Stromal cell of bone marrow (primary cell): ENCODE results near the gene PLCB3.
A peak's percentile ranks its signal among the peaks of the same experiment; 100 is the strongest.

Experiments used
- DNase-seq: peaks from one replicate; pipeline ENCODE4 v3.0.0-alpha.2; 2012; ENCODE audit warnings: low read depth

Gene PLCB3

DNA sequence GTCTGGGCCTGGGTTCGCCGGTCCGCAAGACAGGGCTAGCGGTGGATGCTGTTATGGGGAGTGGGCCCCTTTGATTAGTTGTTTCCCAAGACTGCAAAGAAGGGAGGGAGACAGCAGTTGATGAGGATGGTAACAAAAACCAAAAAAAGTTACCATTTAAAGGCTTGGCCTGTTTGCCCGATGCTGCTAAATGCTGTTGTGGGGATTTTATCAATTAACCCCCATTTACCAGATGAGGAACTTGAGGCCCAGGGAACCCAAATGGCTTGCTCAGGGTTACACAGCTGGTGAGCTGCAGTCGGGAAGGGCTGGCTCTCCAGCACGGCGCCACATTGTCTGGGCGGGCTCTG, 28.7 kb upstream of the PLCB3 start:
- no peak for DNase-seq

DNA sequence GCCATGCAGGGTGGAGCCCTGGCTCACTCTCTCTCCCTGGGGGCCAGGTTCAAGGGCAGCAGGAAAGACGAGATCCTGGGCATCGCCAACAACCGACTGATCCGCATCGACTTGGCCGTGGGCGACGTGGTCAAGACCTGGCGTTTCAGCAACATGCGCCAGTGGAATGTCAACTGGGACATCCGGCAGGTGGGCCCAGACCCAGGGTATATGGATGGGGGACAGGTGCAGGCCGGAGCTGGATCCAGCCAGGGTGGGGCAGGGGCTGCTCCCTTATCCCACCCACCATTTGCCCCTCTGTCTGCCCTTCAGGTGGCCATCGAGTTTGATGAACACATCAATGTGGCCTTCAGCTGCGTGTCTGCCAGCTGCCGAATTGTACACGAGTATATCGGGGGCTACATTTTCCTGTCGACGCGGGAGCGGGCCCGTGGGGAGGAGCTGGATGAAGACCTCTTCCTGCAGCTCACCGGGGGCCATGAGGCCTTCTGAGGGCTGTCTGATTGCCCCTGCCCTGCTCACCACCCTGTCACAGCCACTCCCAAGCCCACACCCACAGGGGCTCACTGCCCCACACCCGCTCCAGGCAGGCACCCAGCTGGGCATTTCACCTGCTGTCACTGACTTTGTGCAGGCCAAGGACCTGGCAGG, 28.2 kb upstream of the PLCB3 start:
- no peak for DNase-seq

DNA sequence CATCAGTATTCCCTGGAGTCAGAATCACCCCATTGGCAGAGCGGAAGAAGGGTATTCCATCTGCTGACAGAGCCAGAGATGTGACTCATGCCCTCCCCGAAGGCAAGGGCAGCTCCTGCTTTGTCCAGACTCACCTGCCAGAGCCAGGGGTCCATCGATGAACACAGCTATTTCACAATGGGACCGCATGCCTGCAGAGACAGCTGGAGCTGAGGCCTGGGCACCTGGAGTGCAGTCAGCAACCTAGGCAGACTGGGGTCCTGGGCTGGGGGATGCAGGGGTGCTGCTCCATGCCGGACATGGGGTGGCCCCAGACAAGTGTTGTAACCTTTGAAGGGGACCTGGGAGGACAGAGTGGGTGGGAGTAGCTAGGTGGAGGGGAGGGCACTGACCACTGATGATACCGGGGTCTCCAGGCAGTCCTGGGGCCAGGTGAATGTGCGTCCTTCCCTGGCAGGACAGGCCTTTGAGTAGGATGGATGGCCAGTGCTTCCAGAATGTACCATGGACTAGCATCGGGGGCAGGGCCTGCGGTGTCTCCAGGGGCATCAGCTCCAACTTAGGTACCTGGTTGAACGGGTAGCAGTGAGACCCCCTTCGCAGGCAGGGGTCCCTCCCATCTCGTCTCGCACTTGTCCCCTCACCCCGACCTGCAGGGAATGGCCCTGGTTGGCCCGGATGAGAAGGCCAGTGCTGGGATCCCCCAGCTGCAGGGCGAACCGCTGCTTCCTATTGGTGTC, 27.0 kb upstream of the PLCB3 start:
- no peak for DNase-seq

DNA sequence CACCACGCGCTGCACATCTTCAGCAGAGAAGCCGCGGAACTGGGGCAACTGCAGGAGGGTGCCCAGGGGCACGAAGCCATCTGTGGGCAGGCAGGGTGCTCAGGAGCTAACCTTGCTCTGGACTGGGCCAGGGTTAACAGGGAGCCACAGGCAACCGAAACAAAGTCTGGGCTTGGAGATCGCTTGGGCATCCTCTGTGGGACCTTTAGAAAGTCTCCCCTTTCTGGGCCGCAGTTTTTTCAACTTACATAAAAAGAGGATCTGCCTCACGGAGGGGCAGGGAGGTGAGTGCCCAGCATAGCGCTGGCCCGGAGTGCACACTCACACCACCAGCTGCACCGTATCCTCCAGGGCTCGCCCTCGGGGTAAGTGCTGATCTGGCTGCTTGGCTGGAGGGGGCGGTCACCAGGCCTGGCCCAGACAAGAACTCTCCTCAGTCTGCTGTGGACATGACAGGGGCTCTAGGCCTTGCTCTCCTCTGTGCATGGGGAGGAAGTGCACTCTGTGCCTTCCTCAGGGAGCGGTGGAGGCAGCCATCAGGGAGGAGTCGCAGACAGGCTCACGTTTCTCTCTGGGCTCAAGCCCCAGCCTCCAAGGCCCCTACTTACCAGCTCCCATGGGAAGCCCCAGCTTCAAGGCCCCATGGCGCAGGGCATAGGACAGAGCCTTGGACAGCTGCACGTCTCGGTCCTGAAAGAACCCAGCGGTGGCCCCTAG, 26.3 kb upstream of the PLCB3 start:
- no peak for DNase-seq

DNA sequence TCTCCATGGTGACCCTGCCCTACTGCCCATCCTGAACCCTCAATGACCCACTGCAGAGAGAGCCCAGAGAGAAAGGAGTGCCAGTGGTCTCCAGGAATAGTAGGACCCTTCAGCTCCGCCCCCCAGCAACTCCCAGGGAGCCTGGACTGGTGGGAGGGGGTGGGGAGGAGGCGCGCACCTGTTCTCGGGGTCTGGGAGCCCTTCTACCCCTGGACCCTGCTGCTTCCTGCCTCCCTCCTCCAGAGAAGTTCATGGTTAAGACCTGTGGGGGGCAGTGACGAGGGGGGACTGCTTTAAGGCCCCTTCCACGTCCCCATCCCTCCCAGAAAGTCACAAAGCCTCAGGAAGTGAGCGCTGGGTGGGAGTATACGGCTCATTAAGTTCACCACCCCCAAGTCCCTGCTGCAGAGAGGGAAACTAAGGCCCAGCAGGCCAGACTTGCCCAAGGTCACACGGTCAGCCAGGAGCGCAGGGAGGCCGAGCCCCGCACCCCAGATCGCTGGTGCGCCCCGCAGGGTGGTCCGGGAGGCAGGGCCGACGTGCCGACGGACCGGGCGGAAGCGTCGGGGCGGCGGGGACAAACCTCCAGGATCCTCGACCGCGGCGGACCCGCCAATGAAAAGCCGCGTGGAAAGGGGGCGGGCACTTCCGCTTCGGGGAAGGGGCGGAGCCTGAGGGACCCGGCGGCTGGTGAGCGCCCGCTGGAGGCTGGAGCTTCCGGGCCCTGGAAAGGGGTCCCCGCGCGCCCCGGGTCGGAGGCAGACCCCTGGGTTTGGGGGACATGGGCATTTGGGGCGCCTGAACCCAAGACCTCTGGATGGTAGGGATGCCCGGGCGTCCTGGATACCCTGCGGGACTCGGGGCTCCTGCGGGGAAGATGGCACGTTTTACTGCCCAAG, 25.5 kb upstream of the PLCB3 start, which contains the start of the genes NUDT22 and TRPT1:
Gene NUDT22 (plus strand): TSS at position 667 of the 899 bp plus-strand sequence. CDS start 379 bp downstream, outside the sequence.
Gene TRPT1 (minus strand): TSS at position 579 of the 899 bp plus-strand sequence. CDS start 326 bp downstream, at position 253.
- peak; percentile 67 for DNase-seq

DNA sequence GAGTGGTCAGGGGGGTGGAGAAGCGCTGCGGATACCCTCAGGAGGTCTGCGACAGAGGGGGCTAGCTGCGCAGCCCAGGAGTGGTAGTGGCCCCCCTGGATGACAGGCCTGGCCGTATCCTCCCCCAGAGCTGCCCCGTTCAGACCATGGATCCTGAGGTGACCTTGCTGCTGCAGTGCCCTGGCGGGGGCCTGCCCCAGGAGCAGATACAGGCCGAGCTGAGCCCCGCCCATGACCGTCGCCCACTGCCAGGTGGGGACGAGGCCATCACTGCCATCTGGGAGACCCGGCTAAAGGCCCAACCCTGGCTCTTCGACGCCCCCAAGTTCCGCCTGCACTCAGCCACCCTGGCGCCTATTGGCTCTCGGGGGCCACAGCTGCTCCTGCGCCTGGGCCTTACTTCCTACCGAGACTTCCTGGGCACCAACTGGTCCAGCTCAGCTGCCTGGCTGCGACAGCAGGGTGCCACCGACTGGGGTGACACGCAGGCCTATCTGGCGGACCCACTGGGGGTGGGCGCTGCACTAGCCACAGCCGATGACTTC, 24.8 kb upstream of the PLCB3 start:
- no peak for DNase-seq

DNA sequence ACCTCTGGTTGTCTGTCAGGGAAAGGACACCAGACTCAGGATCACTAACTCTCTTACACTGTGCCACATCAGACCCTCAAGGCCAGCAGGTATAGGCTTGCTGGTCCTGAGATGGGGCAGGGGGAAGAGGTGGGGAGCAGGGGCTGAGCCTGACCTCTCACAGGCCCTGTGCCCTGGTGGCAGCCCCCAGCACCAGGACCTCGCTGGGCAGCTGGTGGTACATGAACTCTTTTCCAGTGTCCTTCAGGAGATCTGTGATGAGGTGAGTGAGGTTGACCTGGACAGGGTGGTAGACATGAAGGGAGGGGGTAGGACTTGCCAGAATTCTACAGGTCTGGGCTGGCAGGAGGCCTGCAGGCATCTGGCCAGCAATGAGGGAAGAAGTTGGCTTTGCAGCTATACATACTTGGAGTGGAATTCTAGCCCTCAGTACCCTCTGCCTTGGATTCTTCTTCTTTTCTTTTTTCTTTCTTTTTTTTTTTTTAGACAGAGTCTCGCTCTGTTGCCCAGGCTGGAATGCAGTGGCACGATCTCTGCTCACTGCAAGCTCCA, 23.8 kb upstream of the PLCB3 start:
- no peak for DNase-seq

DNA sequence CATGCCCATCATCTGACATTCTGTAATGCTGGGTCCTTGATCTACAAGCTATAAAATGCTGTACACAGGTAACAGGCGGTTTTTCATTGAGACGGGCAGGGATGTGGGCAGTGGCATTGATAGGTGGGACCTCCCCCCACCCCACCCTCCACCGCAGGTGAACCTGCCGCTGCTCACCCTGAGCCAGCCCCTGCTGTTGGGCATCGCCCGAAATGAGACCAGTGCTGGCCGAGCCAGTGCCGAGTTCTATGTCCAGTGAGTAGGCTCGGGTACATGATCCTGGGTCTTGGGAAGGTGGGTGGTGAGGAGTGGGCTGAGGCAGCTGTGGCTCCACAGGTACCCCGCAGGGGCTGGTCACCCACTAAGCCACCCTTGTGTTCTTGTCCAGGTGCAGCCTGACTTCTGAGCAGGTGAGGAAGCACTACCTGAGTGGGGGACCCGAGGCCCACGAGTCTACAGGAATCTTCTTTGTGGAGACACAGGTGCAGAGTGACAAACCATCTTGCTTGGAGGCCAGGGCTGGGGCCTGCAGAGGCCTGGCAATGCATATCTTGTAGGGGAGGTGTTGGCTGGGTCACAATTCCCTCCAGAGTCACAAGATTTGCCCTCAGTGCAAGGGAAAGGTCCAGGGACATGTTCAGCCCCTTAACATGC, 22.1 kb upstream of the PLCB3 start:
- DNase-seq = no peak

DNA sequence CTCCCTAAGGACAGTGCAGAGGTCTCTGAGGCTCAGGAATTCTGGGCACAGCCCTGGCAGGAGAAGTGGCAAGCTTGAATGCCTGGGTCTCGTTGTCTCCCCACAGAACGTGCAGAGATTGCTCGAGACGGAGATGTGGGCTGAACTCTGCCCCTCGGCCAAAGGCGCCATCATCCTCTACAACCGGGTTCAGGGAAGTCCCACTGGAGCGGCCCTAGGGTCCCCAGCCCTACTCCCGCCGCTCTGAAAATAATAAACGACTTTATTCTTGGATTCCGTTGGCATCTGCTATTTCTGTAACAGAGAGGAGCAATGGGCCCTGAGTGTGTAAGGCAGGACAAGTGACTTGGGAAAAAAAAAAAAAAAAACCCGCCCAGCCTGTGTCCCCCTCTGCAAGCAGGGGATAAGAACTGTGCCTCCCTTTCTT, 21.6 kb upstream of the PLCB3 start:
- no peak for DNase-seq

DNA sequence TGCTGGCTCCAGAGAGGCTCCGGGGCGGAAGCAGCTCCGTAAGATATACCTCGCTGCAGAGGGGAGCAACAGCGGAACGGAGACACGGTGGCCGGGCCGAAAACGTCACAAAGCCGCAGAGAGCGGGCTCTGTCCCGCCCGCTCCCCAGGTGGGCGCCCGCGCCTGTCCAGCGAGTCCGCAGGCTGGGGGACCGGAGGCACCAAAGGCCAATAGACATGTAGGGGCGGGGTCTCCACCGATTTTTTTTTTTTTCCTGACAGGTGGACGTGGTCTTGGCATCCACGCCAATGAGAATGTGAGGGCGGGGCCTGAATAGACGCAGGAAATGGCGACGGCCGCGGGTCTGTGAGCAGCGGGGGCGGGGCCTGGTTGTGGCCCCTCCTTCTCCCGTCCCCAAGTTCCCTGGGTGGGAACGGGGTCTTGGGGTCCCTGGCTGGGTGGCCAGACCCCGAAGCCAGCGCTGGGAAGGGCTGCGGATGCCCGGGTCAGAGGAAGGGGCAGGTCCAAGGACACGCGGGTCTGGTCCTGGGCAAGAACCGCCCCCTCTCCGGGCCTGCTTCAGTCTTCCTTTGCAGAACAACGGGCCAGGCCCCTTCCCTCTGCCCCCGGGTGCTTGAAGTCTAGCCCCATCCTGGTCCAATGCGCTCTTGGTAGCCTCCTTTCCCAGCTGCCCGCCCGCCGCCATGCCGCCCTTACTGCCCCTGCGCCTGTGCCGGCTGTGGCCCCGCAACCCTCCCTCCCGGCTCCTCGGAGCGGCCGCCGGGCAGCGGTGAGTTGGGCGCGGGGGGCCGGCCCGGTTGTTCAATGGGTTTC, 21.0 kb upstream of the PLCB3 start, which contains the start of gene DNAJC4:
Gene DNAJC4 (plus strand): TSS at position 378 of the 814 bp plus-strand sequence. CDS start 307 bp downstream, at position 685.
- DNase-seq = peak; percentile 65

DNA sequence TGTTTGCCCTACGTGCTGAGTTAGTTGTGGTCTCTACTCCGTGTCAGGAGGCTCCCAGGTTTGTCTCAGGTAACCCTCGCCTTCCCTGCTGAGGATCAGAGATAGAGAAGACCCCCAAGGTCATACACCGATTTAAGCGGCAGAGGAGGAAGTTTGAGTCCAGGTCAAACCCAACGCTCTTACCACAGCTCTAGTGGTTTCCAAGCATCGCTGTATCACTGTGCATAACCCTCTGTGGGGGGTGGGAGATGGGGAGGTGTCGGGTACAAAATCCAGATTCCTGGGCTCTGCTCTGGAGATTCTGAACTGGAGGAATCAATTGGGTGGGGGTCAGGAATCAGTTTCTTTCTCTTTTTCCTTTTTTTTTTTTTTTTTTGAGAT, 20.4 kb upstream of the PLCB3 start:
- DNase-seq = no peak

DNA sequence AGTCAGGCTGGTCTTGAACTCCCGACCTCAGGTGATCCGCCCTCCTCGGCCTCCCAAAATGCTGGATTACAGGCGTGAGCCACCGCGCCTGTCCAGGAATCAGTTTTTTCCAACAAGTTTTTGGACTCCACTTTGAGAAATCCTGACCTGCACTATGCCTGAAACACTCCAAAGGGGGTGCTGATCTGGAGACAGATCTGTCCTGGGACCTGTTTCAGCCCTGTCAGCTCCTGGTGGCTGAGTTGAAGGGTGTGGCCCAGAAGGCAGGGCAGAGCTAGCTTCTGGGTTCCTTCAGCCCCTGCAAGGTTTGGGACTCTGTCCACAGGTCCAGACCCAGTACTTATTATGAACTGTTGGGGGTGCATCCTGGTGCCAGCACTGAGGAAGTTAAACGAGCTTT, 19.8 kb upstream of the PLCB3 start:
- no peak for DNase-seq

DNA sequence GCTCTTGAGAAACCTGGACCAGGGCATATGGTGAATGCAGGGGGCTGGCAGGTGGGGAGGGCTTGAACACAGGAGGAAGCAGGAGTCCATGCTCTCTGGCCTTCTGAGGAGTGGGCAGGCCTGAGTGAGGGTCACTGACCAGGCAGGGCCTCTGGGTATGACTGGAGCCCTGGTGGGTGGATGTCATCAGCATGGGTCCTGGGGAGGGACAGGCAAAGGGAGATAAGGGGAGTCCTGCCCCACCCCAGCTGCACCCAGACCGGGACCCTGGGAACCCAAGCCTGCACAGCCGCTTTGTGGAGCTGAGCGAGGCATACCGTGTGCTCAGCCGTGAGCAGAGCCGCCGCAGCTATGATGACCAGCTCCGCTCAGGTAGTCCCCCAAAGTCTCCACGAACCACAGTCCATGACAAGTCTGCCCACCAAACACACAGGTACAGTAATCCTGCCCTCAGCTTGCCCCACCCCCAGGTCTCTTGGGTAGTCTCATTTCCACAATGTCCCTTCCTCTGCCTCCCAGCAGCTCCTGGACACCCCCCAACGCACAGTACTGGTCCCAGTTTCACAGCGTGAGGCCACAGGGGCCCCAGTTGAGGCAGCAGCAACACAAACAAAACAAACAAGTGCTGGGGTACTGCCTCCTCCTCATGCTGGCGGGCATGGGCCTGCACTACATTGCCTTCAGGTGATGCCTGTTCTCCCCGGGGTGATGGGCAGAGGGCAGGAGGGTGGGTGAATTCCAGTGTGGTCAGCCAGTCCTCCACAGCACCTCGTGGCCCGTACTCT, 19.0 kb upstream of the PLCB3 start:
- no peak for DNase-seq

DNA sequence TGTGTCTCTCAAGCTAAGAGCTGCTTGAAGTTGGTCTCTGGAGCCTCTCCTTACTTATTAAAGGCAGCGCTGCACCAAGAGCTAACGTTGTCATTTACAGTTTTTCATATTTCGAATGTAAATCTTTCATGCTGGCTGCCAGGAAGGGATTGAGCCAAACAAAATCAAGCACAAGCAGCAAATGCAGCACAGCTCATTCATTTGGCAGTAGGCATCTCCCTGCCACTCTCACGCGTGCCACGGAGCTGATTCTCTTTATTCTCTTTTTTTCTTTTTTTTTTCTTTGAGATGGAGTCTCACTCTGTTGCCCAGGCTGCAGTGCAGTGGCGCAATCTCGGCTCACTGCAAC, 18.4 kb upstream of the PLCB3 start:
- DNase-seq = no peak

DNA sequence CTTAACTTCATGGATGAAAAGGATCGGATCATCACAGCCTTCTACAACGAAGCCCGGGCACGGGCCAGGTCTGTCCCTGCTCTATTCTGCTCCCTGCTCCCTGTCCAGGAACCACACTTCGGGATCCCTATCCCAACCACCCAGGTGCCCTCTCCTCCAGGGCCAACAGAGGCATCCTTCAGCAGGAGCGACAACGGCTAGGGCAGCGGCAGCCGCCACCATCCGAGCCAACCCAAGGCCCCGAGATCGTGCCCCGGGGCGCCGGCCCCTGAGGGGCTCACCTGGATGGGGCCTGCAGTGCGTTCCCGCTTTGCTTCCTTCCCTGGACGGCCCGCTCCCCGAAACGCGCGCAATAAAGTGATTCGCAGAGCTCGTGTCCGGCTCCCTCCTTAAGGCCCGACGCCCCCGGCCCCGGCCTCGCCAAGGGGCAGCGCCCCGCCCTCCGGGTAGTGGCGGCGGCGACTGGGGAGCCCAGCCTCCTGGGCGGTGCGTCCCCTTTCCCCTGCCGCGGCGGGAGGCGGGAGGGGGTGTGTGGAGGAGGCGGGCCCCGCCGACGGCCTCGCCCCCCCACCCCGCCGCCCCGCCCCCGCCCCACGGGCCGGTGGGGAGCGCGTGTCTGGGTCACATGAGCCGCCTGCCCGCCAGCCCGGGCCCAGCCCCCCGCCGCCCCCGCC, 17.3 kb upstream of the PLCB3 start, which contains the start of gene VEGFB:
Gene VEGFB (plus strand): TSS at position 672 of the 674 bp plus-strand sequence. CDS start 250 bp downstream, outside the sequence.
- DNase-seq = no peak

DNA sequence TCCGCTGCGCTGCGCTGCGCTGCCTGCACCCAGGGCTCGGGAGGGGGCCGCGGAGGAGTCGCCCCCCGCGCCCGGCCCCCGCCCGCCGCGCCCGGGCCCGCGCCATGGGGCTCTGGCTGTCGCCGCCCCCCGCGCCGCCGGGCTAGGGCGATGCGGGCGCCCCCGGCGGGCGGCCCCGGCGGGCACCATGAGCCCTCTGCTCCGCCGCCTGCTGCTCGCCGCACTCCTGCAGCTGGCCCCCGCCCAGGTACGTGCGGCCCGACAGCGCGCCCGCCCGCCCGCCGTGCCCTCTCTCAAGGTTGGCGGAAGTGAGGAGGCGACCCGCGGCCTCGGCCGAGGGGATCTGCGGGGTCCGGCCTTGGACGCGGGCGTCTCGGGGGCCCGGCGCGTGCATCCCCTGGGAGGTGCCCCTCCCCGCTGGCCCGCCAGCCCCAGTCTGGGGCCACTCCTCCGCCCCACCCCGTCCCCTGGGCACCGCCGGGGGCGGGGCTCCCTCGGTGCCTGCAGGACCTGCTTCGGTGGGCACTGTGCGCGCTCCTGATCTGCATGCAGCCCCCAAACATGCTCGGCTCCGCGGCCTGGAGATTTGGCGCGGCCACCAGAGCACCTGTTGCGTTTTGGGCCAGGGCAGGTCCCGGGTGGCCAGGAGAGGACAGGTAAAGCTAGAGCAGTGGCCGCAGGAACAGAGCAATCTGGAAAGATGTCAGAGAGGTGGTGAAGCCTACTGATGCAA, 16.5 kb upstream of the PLCB3 start:
- DNase-seq = no peak

DNA sequence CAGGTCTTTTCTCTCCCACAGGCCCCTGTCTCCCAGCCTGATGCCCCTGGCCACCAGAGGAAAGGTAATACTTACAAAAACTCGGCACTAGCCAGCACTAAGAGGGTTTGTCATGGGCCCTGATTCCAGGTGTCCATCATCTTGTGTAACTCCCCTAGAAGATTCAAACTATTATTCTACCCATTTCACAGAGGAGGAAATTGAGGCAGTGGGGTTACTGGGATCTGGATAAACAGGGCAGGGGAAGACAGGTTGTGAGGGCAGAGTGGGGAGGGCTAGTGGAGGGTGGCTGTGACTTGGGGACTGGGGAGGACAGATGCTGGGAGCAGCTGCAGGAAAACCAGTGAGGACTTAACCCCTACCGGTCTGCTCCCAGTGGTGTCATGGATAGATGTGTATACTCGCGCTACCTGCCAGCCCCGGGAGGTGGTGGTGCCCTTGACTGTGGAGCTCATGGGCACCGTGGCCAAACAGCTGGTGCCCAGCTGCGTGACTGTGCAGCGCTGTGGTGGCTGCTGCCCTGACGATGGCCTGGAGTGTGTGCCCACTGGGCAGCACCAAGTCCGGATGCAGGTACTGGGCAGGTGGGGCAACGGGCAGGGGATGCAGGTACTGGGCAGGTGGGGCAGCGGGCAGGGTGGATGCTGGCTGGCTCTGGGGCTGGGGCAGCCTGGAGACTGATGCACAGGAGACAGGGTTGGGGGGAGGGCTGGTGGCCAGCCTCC, 15.7 kb upstream of the PLCB3 start:
- DNase-seq = no peak
